ENCODE results near the gene PAK6.

PAK6 gene

DNA sequence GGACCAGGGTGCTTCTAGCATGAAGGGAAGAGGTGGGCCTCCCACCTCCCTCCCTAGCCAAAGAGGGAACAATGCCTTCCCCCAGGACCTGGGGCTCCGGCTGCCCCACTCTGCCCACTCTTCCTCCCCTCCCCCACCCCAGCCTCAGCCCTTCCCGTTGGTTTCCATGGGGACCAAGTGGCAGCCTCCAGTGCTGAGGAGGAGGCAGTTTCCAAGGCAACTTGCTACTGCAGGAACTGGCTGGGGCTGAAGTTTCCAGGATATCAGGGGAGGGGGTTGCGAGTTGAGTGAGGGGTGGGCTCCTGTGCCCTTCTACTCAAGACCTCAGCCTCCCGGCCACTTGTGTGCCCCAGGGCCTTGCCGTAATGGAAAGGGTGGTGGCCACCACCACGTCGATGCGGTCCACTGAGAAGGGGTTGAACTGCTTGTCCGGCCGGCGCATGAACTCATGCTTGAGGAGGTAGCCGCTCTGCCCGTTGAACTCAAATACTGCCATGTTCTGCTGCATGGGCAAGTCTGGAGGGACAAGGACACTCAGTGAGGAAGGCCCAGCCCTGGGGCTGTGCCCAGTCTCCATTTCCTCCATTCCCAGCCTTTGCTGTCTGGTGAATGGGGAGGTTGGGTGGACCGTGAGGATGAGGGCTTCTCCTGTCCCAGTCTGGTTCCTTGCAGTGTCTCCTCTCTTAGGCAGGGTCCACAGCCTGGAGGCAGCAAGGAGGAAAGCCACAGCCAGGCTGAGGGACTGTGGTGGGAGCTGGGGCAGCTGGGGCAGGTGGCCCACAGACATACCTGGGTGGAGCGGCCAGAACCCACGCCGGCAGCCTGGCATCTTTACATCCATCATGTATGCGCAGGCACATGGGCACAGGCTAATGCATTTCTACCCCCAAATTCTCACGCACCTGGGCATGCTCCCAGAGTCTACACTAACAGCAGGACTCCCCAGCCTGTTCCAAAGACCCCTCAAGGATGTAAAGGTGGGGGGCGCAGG is 55.3 kb downstream of the PAK6 start:
- DNase-seq: no peak

DNA sequence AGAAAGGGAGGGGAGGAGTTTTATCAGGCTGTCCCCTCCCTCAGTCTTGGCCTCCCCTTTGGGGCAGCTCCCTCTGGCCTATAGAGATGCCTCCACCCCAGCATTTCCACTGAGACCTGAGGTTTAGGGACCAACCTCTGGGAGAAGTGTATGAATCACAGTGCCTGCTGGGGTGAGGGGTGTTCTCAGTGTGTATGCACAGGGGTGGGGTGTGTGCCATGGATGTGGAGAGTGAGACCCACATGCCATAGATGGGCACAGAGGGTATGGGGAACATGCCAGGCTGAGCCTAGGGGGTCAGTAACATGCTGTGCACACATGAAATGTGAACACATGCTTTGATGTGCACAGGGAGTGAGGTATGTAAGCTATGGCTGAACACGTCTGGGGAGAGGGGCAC is 56.4 kb downstream of the PAK6 start:
- no peak for DNase-seq

DNA sequence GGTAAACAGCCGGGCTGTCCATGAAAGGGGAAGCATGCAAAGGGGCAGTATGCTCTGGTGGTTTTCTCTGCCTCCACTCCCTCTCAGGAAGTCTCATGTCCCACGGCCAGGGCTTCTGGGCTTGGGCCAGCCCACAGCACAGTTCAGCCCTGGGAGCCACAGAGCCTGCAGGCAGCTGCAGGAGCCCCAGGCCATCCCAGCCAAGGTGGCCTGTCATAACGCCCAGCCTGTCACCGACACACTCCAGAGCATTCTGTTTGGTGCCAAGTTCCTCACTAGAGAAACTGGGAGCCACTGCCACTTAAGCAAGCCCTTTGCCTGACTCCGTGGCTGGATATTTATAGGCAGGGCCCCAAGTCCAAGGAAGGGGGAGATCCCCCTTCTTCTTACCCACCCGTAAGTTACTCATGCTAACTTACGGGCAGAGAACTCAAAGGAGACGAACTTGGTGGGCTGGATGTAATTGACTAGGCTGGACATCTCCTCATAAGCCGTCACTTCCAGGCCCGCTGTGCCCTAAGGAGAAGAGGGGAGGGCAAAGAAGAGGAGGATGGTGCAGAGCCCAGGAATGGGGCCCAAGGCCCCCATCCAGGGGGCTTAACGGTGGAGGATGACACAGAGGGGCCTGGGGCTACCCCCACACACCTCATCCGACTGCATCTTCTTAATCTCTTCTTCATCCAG is 57.2 kb downstream of the PAK6 start:
- DNase-seq: no peak

DNA sequence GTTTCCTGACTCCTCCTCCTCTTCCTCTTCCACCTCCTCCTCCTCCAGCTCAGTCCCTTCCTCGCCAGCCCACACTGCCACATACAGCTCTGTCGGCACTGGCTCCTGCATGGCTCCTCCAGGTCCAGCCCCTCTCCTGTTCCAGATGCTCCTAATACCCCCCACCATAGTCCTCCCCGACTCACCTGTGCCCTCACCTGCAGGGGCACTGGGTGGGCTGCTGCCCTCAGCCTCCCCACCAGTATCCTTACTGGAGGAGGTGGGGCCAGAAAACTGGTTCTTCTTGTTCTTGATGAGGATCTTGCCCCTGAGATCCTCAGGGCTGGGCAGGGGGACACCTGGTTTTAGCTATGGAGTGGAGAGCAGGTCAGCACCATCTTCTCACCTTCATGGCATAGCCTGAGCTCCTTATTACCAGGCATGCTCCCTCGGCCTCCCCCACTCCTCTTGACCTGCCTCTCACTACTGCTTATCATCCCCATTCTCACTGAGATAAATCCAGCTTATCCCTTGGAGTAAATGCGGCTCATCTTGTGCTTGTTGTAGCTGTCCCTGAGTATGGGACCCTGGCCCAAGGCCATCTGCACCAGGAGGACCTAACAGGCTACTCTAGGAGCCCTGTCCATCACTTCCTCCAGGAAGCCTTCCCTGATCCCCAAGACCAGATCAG is 57.8 kb downstream of the PAK6 start:
- DNase-seq: no peak

DNA sequence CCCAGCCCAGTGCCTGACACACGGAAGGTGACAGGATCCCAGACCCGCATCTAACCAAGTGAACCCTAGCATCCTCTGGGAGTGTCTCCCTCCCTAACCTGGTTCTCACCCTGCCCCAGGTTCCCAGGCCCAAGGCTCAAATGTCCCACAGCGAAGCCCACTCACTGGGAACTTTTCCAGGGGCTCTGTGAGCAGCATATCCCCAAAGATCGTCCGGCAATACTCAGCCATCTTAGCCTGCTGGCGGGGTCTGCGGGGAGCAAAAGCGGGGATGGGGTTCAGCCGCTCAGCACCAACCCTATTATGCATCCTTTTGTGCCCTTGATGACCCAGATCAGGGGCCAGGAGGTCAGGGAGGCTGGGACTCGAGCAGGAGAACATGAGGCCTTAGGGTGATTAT is 58.5 kb downstream of the PAK6 start:
- no peak for DNase-seq

DNA sequence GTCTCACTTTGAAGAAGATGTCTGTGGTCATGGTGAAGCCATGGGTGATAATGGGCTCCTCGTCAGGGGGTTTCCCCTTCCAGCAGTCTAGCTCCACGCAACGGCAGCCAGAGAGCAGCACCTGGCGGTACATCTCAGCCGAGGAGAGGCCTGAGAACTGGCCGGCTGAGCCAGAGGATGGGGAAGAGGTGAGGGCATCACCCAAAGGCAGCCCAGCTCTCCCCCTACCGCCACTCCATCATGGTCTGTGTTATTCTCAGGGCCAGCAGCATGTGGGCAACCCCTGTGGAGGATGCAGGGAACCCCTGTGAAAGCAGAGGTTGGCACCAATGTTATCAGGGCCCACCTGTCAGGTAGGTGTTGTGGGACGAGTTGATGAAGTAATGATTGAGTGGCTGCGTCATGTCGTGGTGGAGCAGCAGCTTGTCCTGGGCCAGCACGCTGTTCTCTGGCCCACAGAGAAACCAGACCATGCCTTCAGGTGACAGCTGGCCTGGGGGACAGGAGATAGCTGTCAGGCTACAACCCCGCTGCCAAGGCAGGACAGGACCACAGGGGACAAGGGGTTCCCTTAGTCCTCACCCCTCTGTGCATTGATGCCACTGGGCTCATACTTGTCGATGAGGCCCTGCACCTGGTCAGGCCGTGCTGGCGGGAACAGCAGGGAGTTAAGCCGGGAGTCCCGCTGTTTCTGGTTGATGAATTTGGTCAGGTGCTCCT is 59.5 kb downstream of the PAK6 start:
- no peak for DNase-seq

DNA sequence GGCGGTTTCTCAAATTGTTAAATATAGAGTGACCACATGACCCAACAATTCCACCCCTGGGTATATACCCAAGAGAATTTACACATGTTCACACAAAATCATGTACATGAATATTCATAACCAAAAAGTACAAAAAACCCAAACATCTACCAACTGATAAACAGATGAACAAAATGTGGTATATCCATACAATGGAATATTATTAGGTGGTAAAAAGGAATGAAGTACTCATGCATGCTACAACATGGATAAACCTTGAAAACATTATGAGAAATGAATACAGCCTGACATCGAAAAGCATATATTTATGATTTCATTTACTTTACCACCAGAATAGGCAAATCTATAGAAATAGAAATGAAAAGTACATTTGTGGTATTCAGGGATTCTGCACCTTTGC is 61.5 kb downstream of the PAK6 start:
- DNase-seq: no peak

DNA sequence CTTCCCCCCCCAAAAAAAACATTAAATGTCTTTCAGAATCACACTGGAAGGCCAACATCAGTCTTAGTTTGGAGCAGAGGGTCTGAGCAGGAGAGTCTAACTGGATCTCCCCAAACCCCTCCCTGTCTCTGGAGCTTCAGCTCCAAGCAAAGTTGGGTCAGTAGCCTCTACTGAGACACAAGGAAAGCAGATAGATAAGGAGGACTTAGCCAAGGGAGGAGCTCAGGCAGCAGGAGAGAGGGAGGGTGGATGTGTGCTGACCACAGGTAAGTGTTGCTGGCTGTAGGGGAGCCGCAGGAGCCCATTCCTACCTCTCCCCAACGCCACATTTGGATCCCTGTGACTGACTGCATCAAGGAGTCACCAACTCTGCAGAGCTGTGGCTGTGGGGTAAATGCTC is 61.9 kb downstream of the PAK6 start:
- no peak for DNase-seq

DNA sequence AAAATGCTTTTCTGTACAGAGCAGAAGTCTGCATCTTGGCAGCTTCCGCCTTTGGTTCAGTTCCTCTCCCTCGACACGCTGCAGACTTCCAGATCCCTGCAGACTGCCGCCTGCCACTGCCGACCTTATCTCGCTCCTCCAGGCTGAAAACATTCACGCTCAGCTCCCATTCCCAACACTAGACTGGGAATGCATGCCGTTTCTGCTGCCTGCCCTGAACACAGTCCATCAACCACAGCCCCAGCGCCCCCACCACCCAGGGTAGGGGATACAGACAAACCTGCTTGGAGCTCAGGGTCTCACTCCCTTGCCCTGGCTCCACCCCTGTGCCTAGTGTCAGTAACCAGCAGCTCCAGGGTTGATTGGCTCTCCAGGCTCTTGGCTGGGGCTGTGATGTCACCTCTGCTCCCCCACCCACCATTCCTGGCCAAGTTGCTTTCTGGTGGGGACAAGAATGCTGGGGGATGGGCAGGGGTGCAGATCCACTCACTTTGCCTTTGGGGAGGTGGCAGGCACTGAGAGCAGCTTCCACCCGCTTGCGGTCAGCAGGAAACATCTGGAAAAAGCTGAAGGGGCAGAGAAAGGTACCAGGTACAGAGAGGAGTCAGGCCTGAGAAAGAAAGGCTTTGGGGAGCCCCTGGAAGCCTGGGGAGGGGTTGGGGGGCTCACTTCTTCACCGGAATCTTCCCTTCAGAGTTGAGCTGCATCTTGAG is 62.8 kb downstream of the PAK6 start:
- no peak for DNase-seq

DNA sequence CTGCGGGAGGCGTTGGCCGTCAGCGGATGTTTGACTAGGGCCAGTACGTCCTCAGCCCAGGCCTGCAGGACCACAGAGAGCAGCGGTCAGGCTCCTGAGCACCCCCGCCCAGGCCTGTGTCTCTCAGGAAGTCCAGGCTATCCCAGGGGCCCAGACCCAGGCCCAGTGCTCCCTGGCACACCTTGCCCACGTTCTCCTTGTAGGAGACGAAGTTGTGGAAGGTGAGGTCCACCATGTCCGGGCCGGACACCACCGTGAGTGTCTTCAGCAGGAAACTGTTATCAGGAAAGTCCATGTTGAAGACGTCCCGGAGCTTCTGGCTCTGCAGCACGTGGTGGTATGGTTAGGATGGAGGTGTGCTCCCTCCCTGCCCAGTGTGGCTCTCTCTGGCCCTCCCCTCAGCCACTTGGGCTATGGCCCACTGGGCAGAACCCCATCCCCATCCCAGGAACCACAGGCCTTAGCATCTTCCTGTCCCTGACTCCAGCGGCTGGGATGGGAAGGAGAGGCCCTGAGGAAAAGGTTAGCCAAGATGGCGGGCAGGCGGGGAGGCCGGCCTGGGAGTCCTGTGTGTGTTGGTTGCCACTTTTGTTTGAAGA is 63.5 kb downstream of the PAK6 start:
- no peak for DNase-seq

DNA sequence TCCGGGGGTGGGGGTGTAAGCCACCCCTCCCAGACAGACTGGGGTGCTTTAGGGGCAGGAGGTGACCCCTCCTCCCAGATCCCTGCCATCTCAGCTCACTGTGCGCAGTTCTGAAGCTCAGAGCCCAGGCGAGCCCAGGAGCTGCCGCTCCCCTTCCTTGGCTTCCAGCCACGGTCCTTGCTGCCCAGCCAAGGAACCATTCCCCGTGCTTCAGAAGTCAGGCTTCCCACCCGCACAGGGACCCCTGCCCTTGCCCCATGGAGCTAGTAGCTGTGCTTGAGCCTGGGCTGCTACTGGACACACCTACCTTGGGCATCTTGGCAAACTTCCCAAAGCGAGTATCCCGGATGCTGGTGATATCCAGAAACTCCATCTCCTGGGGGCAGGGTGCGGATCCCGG is 64.1 kb downstream of the PAK6 start:
- no peak for DNase-seq

DNA sequence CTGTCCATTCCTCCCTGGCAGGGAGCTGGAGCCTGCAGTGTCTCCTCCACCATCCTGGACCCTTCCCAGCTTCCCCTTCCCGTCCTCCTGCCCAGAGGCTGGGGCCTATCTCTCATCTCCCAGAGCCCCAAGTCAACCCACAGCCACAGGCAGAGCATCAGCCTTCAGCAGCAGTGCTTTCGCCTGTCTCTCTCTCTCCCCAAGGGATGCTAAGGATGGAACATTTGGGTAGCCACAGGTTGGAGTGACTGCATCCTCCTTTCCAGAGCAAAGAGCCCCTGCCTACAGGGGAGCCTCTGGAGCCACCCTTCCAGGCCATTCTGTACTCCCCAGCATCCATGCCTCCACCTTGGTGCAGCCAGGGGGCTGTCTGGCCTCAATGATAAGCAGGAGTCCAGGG is 64.7 kb downstream of the PAK6 start:
- no peak for DNase-seq

DNA sequence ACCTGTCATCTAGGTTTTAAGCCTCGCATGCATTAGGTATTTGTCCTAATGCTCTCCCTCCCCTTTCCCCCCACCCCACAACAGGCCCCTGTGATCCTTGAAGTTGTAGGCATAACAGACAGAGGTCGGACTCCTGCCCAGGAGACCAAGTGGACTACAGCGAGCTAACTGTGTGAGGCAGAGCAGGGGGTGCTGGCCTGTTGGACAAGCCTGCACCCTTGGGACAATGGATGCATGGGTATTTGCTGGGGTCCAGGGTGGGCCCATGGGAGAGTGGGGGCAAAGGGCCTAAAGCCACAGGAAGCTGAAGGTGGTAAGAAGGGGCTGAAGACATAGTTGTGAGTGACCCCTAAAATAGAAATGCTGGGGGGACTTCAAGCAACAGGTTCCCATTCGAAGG is 66.4 kb downstream of the PAK6 start:
- no peak for DNase-seq

DNA sequence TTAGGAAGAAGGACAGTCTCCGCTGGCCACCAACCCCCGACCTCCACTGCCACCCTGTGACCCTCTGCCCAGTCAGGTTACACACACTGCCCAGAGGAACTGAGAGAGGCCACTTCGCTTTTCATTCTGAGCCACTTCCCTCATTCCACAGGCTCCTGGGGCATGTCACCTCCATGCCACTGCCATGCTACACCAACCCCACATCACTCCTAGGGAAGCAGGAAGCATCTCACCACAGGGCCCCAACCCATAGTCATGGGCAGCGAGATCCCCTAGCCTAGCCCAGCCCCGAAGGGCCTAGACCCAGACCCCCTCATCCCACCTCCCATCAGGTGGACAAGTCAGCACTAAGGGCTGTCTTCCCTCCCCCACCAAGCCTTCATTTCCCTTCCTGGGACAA is 67.5 kb downstream of the PAK6 start:
- DNase-seq: no peak

DNA sequence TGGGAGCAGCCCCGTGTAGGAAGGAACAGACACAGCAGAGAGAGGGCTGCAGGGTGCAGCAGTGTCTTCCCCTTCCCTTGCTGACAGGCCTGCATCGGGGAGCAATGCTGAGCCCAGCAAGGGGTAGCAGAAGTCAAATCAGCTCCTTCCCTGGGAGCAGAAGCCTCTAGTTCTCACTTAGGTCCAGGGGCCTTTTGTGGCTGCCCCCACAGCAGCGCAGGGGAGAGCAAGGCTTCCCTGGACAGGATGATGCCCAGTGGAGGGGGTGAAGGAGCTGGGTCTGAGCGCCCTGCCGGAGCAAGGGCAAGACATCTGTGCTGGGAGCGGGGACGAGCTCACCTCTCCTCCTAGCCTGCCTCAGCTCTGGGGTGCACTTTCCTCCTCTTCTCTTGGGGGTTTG is 68.0 kb downstream of the PAK6 start:
- DNase-seq: no peak

DNA sequence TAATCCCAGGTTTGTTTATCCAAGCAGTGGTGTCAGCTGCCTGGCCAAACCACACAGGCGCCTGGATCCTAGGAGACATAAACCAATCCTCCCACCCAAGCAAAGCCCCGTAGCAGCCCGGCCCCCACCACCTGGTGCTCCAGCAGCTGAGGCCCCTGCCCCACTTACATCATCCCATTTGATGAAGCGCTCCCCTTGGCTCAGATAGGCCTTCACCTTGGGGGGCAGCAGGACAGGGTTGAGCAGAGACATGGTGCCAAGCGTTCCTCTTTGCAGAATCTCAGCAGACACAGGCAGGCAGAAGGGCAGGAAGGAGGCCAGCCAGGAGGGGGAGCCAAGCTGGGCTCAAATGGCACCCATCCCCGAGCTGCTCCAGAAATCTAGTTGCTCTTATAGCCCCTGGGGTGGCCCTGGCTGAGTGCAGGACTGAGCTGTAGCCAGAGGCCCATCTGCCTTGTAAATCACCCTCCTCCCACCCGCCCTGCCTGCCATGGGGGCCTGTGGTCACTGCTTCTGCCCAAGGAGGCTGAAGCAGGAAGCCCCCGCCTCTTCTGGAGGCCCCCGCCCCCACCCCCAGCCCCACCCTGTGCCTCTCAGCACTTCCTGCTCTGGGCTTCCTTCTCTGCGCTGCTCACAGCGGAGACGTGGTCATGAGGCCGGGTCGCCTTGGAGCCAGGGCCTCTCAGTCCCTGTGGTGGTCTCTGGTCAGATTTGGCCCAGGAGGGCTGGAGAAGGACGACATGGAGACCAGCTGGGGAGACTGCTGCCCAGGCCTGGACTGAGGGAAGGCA is 68.8 kb downstream of the PAK6 start, which contains the start of gene PLCB2:
Gene PLCB2, minus strand, starts transcription at position 515 of the 791 bp plus-strand sequence. Its CDS starts 263 bp downstream, at position 252.
- peak; percentile 71 to 76 for DNase-seq

DNA sequence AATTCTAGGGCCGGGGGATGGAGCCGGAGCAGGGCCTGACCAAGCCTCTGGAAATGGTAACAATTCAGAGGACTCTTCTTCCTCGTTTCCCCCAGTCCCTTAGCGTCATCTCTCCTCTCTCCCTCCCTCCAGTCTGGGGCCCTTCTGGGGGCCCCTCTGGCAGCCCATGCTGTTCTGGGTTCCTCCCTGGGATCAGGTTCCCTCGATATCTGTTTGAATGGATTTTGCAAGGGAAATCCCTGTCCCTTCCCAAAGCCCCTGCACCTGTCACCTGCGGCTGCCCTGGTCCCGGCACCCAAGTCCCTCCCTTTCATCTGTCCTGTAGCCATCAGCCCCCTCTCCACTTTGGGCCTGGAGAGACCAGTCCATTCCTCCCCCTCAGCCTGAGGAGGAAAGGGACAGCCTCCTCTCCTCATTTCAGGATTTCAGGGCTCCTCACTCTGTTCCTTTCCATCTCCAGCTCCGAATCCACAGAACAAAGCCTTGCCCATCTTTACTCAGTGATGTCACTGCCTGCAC is 70.5 kb downstream of the PAK6 start:
- DNase-seq: no peak

DNA sequence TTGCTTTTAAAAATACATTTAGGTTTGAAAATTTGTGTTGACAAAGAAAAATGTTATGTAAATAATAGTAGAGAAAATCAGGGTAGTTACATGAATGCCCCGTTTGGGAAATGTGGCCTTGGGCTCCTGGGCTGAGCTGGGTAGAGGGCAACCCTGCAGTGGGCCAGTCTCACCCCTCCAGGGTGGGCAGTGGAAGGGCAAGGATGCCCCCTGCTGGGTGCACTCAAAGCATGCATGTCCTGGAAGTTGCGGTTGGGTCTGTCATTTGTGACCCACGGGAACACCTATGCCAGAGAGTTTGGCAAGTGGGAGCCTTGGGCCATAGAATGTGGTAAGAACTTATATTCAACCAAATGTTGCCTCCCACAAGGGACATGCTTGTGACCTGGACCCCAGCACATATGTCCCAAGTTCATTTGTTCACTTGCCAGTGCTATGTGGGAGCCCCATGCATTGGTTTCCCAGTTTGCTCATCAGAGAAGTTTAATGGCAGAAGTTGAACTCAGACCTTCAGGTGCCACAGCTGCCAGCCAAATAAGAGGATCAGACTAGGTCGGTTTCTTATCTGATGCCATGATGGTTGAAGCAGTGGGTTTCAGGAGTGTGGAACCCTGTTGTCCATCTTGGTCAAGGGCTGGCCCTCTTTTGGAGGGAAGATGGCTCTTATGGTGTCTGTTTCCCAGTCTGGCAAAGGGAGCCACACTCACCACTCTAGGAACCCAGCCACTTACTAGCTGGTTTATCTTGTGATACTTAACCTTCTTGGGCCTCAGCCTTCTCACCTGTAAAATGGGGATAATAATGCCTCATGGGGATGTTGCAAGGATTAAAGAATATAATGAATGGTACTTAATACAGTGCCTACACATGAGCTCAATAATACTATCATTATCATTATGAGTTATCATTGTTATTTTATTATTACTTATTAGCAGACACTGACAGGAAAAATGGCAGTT is 71.4 kb downstream of the PAK6 start:
- peak in 1 of 2 experiments; percentile 28 for DNase-seq

DNA sequence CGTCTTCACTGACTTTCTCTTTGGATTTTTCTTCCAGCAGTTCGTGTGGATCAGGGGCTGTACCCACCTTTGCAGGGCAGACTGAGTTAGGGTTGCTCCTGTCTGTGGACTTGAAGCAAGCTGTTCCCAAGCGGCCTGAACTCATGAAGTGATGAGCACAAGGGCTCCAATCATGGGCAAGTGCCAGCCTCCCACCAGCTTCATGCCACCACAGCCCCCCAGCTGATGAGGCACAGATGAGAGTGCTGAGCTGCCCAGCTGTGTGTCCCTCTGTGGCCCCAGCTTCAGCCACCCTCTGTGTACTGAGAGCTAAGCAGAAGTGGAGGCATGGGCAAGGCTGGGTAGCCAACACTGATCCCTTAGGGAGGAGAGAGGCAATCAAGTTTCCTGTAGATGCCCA is 72.1 kb downstream of the PAK6 start:
- no peak for DNase-seq
